ENCODE results near the gene LRRK2.

GRCh38 chr12:40375076-40375475 is 150.3 kb downstream of the LRRK2 start:
- peak; percentile 53 for TF ChIP-seq CTCF (IDR thresholded peaks at IDR 0.05; ENCODE audit: low read depth, low read length, poor library complexity, severe bottlenecking)
- no peak for TF ChIP-seq EZH2phosphoT487 (IDR thresholded peaks at IDR 0.05; ENCODE audit: borderline replicate concordance, low read length)
